HepG2 (cell line): ENCODE results near the gene PIGZ. TPM values are rescaled to one million over a fixed set of nuclear protein-coding genes. Genes with fewer than 3 reads are reported as not detected.
A peak's percentile ranks its signal among the peaks of the same experiment; 100 is the strongest.

Experiments used
- CHCHD3 ChIP-seq: sonication (generic); formaldehyde crosslinking; IDR thresholded peaks from 2 replicates; pipeline ENCODE4 v1.8.0; 2022; ENCODE audit warnings: mild to moderate bottlenecking, missing genetic modification reagents, moderate library complexity
- KAT2B ChIP-seq: fragments of 150-350 bp; IDR thresholded peaks from 2 replicates; pipeline ENCODE4 v1.6.1; 2014; ENCODE audit warnings: low read depth, low read length, borderline replicate concordance
- KLF13 ChIP-seq: sonication (generic); formaldehyde crosslinking; IDR thresholded peaks from 2 replicates; pipeline ENCODE4 v1.4.0; 2020; ENCODE audit warnings: mild to moderate bottlenecking, missing genetic modification reagents
- ZHX1 ChIP-seq: sonication (generic); formaldehyde crosslinking; IDR thresholded peaks from 2 replicates; pipeline ENCODE4 v1.8.1; 2022; ENCODE audit warnings: low read depth, mild to moderate bottlenecking, missing genetic modification reagents
- ZKSCAN1 ChIP-seq: fragments of 150-350 bp; IDR thresholded peaks from 2 replicates; pipeline ENCODE4 v1.6.1; 2014; ENCODE audit warnings: low read length
- ZMYM2 ChIP-seq: sonication (generic); formaldehyde crosslinking; IDR thresholded peaks from 2 replicates; pipeline ENCODE4 v1.8.0; 2022; ENCODE audit warnings: mild to moderate bottlenecking, missing genetic modification reagents
- ZNF430 ChIP-seq: sonication (generic); formaldehyde crosslinking; IDR thresholded peaks from 2 replicates; pipeline ENCODE4 v1.9.0; 2021; ENCODE audit warnings: mild to moderate bottlenecking, missing genetic modification reagents
- ZNF460 ChIP-seq: sonication (generic); formaldehyde crosslinking; IDR thresholded peaks from 2 replicates; pipeline ENCODE4 v1.5.1; 2020; ENCODE audit warnings: missing genetic modification reagents, mild to moderate bottlenecking, borderline replicate concordance
- ZNF639 ChIP-seq: conservative IDR thresholded peaks from 2 replicates; pipeline ENCODE4 v1.6.1; 2018; ENCODE audit warnings: missing genetic modification reagents
- ZNF660 ChIP-seq: sonication (generic); formaldehyde crosslinking; IDR thresholded peaks from 2 replicates; pipeline ENCODE4 v1.5.1; 2020; ENCODE audit warnings: mild to moderate bottlenecking, low read depth, missing genetic modification reagents, borderline replicate concordance
- ZNF713 ChIP-seq: sonication (generic); formaldehyde crosslinking; IDR thresholded peaks from 2 replicates; pipeline ENCODE4 v1.4.0; 2020; ENCODE audit warnings: mild to moderate bottlenecking, missing genetic modification reagents
- polyA plus RNA-seq, 8 experiments: library from polyadenylated mRNA; depleted of rRNA in 3 of 8; stranded (reverse) in 7 of 8; unstranded in 1 of 8; fragments of >200 nt; fragmentation: Illumina TruSeq in 4 of 8; extraction: Trizol in 4 of 8; gene quantifications; 2 replicates each; pipeline versions ENCODE4 v1.2.1 to v1.2.3, GENCODE V29; 2011 to 2016; ENCODE audit warnings: low read depth in 4 of 8, missing spikeins in 1 of 8, mixed read lengths in 1 of 8; ENCODE audit not compliant: insufficient read depth in 1 of 8
- total RNA-seq, 5 experiments: library from RNA; depleted of rRNA; stranded (reverse); fragments of >200 nt; fragmentation: Illumina TruSeq; extraction: Trizol; gene quantifications; 2 replicates each; pipeline ENCODE4 v1.2.3, GENCODE V29; 2016; ENCODE audit warnings: low read depth in 1 of 5
- TF ChIP-seq, protein P1 (sequence below): sonication (generic); formaldehyde crosslinking; IDR thresholded peaks from 2 replicates; pipeline ENCODE4 v1.9.0; 2021; ENCODE audit warnings: mild to moderate bottlenecking, missing genetic modification reagents
- TF ChIP-seq, protein P2 (sequence below): IDR thresholded peaks from 2 replicates; pipeline ENCODE4 v1.6.1; 2012; ENCODE audit warnings: low read length, improper control_type of control experiment

The PIGZ gene
- total and polyA plus RNA-seq, 2 of the 13 experiments (the other 11 are each of a cell fraction or from before 2014, with no cell fraction given), result 4.7 to 60.5 TPM

GRCh38 chr3:196942226-196942914 lies 26.3 kb downstream of the PIGZ start, which contains the start of gene NCBP2 (continued):
- TF ChIP-seq, protein P1, sequence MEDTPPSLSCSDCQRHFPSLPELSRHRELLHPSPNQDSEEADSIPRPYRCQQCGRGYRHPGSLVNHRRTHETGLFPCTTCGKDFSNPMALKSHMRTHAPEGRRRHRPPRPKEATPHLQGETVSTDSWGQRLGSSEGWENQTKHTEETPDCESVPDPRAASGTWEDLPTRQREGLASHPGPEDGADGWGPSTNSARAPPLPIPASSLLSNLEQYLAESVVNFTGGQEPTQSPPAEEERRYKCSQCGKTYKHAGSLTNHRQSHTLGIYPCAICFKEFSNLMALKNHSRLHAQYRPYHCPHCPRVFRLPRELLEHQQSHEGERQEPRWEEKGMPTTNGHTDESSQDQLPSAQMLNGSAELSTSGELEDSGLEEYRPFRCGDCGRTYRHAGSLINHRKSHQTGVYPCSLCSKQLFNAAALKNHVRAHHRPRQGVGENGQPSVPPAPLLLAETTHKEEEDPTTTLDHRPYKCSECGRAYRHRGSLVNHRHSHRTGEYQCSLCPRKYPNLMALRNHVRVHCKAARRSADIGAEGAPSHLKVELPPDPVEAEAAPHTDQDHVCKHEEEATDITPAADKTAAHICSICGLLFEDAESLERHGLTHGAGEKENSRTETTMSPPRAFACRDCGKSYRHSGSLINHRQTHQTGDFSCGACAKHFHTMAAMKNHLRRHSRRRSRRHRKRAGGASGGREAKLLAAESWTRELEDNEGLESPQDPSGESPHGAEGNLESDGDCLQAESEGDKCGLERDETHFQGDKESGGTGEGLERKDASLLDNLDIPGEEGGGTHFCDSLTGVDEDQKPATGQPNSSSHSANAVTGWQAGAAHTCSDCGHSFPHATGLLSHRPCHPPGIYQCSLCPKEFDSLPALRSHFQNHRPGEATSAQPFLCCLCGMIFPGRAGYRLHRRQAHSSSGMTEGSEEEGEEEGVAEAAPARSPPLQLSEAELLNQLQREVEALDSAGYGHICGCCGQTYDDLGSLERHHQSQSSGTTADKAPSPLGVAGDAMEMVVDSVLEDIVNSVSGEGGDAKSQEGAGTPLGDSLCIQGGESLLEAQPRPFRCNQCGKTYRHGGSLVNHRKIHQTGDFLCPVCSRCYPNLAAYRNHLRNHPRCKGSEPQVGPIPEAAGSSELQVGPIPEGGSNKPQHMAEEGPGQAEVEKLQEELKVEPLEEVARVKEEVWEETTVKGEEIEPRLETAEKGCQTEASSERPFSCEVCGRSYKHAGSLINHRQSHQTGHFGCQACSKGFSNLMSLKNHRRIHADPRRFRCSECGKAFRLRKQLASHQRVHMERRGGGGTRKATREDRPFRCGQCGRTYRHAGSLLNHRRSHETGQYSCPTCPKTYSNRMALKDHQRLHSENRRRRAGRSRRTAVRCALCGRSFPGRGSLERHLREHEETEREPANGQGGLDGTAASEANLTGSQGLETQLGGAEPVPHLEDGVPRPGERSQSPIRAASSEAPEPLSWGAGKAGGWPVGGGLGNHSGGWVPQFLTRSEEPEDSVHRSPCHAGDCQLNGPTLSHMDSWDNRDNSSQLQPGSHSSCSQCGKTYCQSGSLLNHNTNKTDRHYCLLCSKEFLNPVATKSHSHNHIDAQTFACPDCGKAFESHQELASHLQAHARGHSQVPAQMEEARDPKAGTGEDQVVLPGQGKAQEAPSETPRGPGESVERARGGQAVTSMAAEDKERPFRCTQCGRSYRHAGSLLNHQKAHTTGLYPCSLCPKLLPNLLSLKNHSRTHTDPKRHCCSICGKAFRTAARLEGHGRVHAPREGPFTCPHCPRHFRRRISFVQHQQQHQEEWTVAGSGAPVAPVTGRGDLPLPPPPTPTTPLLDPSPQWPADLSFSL (CRISPR knock-in tag), result no peak
- TF ChIP-seq KAT2B, result no peak
- peak; percentile 26; the same call in 1 of the 2 replicates for TF ChIP-seq ZNF713 (CRISPR knock-in tag)
- peak; percentile 94 for TF ChIP-seq ZHX1
- no peak for TF ChIP-seq ZNF660
- TF ChIP-seq ZNF430 (CRISPR knock-in tag), result peak; percentile 86
- no peak for TF ChIP-seq ZKSCAN1
- TF ChIP-seq ZNF639 (CRISPR knock-in tag), result peak; percentile 88
- TF ChIP-seq ZNF460 (CRISPR knock-in tag), result no peak; the same call in 1 of the 2 replicates
- TF ChIP-seq, protein P2, sequence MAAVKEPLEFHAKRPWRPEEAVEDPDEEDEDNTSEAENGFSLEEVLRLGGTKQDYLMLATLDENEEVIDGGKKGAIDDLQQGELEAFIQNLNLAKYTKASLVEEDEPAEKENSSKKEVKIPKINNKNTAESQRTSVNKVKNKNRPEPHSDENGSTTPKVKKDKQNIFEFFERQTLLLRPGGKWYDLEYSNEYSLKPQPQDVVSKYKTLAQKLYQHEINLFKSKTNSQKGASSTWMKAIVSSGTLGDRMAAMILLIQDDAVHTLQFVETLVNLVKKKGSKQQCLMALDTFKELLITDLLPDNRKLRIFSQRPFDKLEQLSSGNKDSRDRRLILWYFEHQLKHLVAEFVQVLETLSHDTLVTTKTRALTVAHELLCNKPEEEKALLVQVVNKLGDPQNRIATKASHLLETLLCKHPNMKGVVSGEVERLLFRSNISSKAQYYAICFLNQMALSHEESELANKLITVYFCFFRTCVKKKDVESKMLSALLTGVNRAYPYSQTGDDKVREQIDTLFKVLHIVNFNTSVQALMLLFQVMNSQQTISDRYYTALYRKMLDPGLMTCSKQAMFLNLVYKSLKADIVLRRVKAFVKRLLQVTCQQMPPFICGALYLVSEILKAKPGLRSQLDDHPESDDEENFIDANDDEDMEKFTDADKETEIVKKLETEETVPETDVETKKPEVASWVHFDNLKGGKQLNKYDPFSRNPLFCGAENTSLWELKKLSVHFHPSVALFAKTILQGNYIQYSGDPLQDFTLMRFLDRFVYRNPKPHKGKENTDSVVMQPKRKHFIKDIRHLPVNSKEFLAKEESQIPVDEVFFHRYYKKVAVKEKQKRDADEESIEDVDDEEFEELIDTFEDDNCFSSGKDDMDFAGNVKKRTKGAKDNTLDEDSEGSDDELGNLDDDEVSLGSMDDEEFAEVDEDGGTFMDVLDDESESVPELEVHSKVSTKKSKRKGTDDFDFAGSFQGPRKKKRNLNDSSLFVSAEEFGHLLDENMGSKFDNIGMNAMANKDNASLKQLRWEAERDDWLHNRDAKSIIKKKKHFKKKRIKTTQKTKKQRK, result no peak
- no peak for TF ChIP-seq ZMYM2 (CRISPR knock-in tag)
- TF ChIP-seq KLF13, result 0 out of 2 replicates have a peak, but pooled peaks have one; percentile 0
- no peak for TF ChIP-seq CHCHD3 (CRISPR knock-in tag)
